Endothelial cell of umbilical vein (primary cell): Measurements from ENCODE around the gene SFXN4. TPM values are rescaled to one million over a fixed set of nuclear protein-coding genes. Genes with fewer than 3 reads are reported as not detected.
A peak's percentile ranks its signal among the peaks of the same experiment; 100 is the strongest.

Experiments used
- Bru-seq: library from RNA; stranded (reverse); fragments of 400-500 nt; gene quantifications from one replicate; lab custom pipeline; 2021; lab: Mats Ljungman, UMichigan
- BruChase-seq, 2 experiments: library from RNA; stranded (reverse); fragments of 400-500 nt; gene quantifications; one replicate each; lab custom pipeline; 2021; lab: Mats Ljungman, UMichigan
- BruUV-seq: library from RNA; stranded (reverse); fragments of 400-500 nt; replicated peaks from 2 replicates; lab custom pipeline; 2021; lab: Mats Ljungman, UMichigan
- CTCF ChIA-PET: fragments of 300-600, 350-600 bp; sonication (Branson Sonifier 250); formaldehyde crosslinking; loops from one replicate; lab custom pipeline; 2021; ENCODE audit warnings: antibody characterized with exemption, inconsistent platforms; lab: Charles Lee
- POLR2A ChIA-PET: fragments of 300-600, 350-600 bp; sonication (Branson Sonifier 250); formaldehyde crosslinking; loops from one replicate; lab custom pipeline; 2021; ENCODE audit warnings: antibody characterized with exemption, inconsistent platforms; lab: Charles Lee
- DNase-seq: peaks from one replicate; pipeline ENCODE4 v3.0.0-alpha.2; 2011; ENCODE audit warnings: low read depth, low spot score
- FAIRE-seq: peaks from 2 replicates; lab custom pipeline; 2011; peaks lifted over from hg19 to GRCh38; lab: Jason Lieb, UNC
- H2AFZ ChIP-seq: 2 replicates; pipeline ENCODE4 v1.6.0; 2012; ENCODE audit warnings: low read depth, low read length, control low read depth, inconsistent platforms
- H3K27ac ChIP-seq: 2 replicates; pipeline ENCODE4 v1.5.1; 2011; ENCODE audit warnings: low read depth, mild to moderate bottlenecking, control low read depth, low read length, moderate library complexity; ENCODE audit not compliant: insufficient read depth
- H3K27me3 ChIP-seq, 2 experiments: 2 replicates each; pipeline versions ENCODE4 v1.6.0 to v1.6.1; 2011; ENCODE audit warnings: low read length in 2 of 2, mixed read lengths in 1 of 2; ENCODE audit not compliant: control insufficient read depth in 2 of 2, insufficient read depth in 2 of 2
- H3K36me3 ChIP-seq, 2 experiments: 2 replicates in 1 of 2; 3 replicates in 1 of 2; pipeline ENCODE4 v1.5.1; 2011; ENCODE audit warnings: low read length in 2 of 2, mild to moderate bottlenecking in 1 of 2, moderate library complexity in 1 of 2; ENCODE audit not compliant: control insufficient read depth in 2 of 2, insufficient read depth in 2 of 2; ENCODE audit errors: extremely low read depth in 1 of 2
- H3K4me1 ChIP-seq: 3 replicates; pipeline ENCODE4 v1.5.1; 2011; ENCODE audit warnings: mild to moderate bottlenecking, low read length; ENCODE audit not compliant: control insufficient read depth, insufficient read depth; ENCODE audit errors: extremely low read depth
- H3K4me2 ChIP-seq: 2 replicates; pipeline ENCODE4 v1.6.1; 2011; ENCODE audit warnings: low read length, control low read depth, mixed read lengths; ENCODE audit not compliant: insufficient read depth
- H3K4me3 ChIP-seq, 3 experiments: fragments of 200-600 bp in 1 of 3; sonication (generic), shearing (Covaris generic) in 1 of 3; replicated peaks in 1 of 3; 2 replicates each; pipeline ENCODE4 v1.5.1; 2011 to 2016; ENCODE audit warnings: control low read depth in 3 of 3, low read length in 3 of 3, mild to moderate bottlenecking in 2 of 3, inconsistent platforms in 1 of 3, low read depth in 1 of 3, moderate library complexity in 1 of 3; ENCODE audit not compliant: insufficient read depth in 1 of 3
- H3K79me2 ChIP-seq: 2 replicates; pipeline ENCODE4 v1.6.0; 2012; ENCODE audit warnings: low read length, inconsistent platforms; ENCODE audit not compliant: control insufficient read depth, insufficient read depth
- H3K9ac ChIP-seq: replicated peaks from 2 replicates; pipeline ENCODE3; 2011; ENCODE audit warnings: low read length, control low read depth; ENCODE audit not compliant: insufficient read depth; ENCODE audit errors: extremely low read depth
- H3K9me1 ChIP-seq: replicated peaks from 3 replicates; pipeline ENCODE4 v1.6.0; 2011; ENCODE audit warnings: mild to moderate bottlenecking, low read length; ENCODE audit not compliant: control insufficient read depth, insufficient read depth; ENCODE audit errors: extremely low read depth
- H3K9me3 ChIP-seq: replicated peaks from 2 replicates; pipeline ENCODE4 v1.5.1; 2012; ENCODE audit warnings: low read length, inconsistent platforms; ENCODE audit not compliant: control insufficient read depth, insufficient read depth
- H4K20me1 ChIP-seq: replicated peaks from 2 replicates; pipeline ENCODE3; 2011; ENCODE audit warnings: mild to moderate bottlenecking, low read length; ENCODE audit not compliant: control insufficient read depth, insufficient read depth; ENCODE audit errors: extremely low read depth
- EZH2 ChIP-seq: IDR thresholded peaks from 2 replicates; pipeline ENCODE4 v1.6.1; 2012; ENCODE audit warnings: borderline replicate concordance, low read depth, mild to moderate bottlenecking, moderate library complexity, low read length, inconsistent platforms; ENCODE audit not compliant: severe bottlenecking
- FOS ChIP-seq: IDR thresholded peaks from 2 replicates; pipeline ENCODE4 v1.6.1; 2011; ENCODE audit warnings: mild to moderate bottlenecking, low read length, moderate library complexity, borderline replicate concordance; ENCODE audit not compliant: insufficient read depth
- GATA2 ChIP-seq: IDR thresholded peaks from 2 replicates; pipeline ENCODE4 v1.7.0; 2011; ENCODE audit warnings: low read depth, mild to moderate bottlenecking, moderate library complexity, mixed read lengths, low read length; ENCODE audit not compliant: insufficient read length, insufficient read depth
- JUN ChIP-seq: IDR thresholded peaks from 2 replicates; pipeline ENCODE4 v1.6.1; 2011; ENCODE audit warnings: borderline replicate concordance, low read depth; ENCODE audit not compliant: insufficient read length, insufficient read depth
- MYC ChIP-seq: IDR thresholded peaks from one replicate; pipeline ENCODE4 v1.6.1; 2011; ENCODE audit warnings: mild to moderate bottlenecking, low read depth, low read length
- POLR2A ChIP-seq: IDR thresholded peaks from 2 replicates; pipeline ENCODE4 v1.6.1; 2012; ENCODE audit warnings: low read depth, mild to moderate bottlenecking, control low read depth, low read length
- POLR2AphosphoS5 ChIP-seq: IDR thresholded peaks from 2 replicates; pipeline ENCODE4 v1.6.1; 2012; ENCODE audit warnings: low read depth, mild to moderate bottlenecking, control low read depth, low read length, moderate library complexity; ENCODE audit not compliant: insufficient read depth
- dilution Hi-C: fragments of 300-500 bp; cut with MboI; formaldehyde crosslinking; loops from one replicate; pipeline ENCODE4 v1.15.0; 2019; ENCODE audit warnings: low sequenced_read_pairs; ENCODE audit not compliant: extremely low pct_ligation_motif_present
- intact Hi-C: fragments of 100-400 bp; cut with micrococcal nuclease; formaldehyde crosslinking; loops from one replicate; pipeline ENCODE4 v1.10.0; 2022
- long read RNA-seq: library from polyadenylated mRNA; stranded (forward); transcript quantifications from one replicate; pipeline ENCODE4 v2.0.0, GENCODE V29; 2021
- polyA minus RNA-seq, 3 experiments: library from RNA; depleted of rRNA, polyadenylated mRNA; stranded (reverse); fragments of >200 nt; gene quantifications; 1 replicate in 1 of 3; 2 replicates in 2 of 3; pipeline ENCODE4 v1.2.3, GENCODE V29; 2011
- polyA plus RNA-seq, 4 experiments: library from polyadenylated mRNA; depleted of rRNA in 3 of 4; stranded (reverse) in 3 of 4; unstranded in 1 of 4; fragments of >200 nt; gene quantifications; 2 replicates each; pipeline versions ENCODE4 v1.2.1 to v1.2.3, GENCODE V29; 2011 to 2012; ENCODE audit warnings: missing spikeins in 1 of 4
- total RNA-seq: library from RNA; stranded (reverse); gene quantifications from 2 replicates; pipeline ENCODE4 v1.2.3, GENCODE V29; 2021
- TF ChIP-seq, protein P1 (sequence below), 2 donors: IDR thresholded peaks; 1 replicate in 1 of 2; 2 replicates in 1 of 2; pipeline ENCODE4 v1.5.1; 2011; ENCODE audit warnings: low read length in 2 of 2, mild to moderate bottlenecking in 2 of 2, moderate library complexity in 2 of 2, control low read depth in 1 of 2, inconsistent platforms in 1 of 2, low read depth in 1 of 2; ENCODE audit not compliant: insufficient read depth in 1 of 2; ENCODE audit errors: extremely low read depth in 1 of 2
- TF ChIP-seq, protein P2 (sequence below): IDR thresholded peaks from 2 replicates; pipeline ENCODE4 v1.6.1; 2011; ENCODE audit not compliant: insufficient read depth, insufficient read length

Gene SFXN4, protein sequence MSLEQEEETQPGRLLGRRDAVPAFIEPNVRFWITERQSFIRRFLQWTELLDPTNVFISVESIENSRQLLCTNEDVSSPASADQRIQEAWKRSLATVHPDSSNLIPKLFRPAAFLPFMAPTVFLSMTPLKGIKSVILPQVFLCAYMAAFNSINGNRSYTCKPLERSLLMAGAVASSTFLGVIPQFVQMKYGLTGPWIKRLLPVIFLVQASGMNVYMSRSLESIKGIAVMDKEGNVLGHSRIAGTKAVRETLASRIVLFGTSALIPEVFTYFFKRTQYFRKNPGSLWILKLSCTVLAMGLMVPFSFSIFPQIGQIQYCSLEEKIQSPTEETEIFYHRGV
- total RNA-seq = 14.5 and 17.1 TPM in 2 replicates
- polyA plus RNA-seq = 8.9 and 11.1 TPM in 2 replicates
- 15.5 and 15.8 TPM in 2 replicates for polyA plus RNA-seq (2011; cell fraction: cytosol; rRNA removed)
- polyA plus RNA-seq (2011; cell fraction: nucleus; rRNA removed) = 22.7 and 26.7 TPM in 2 replicates
- polyA plus RNA-seq (2012) = 17.6 and 22.3 TPM in 2 replicates
- 5.6 and 11.2 TPM in 2 replicates for polyA minus RNA-seq
- 24.1 TPM for polyA minus RNA-seq (2011; cell fraction: cytosol; rRNA and poly(A)+ RNA removed)
- 4.6 and 6.7 TPM in 2 replicates for polyA minus RNA-seq (2011; cell fraction: nucleus; rRNA and poly(A)+ RNA removed)
- percentile 56 among the genes with signal in this experiment for Bru-seq, nascent RNA
- percentile 48 among the genes with signal in this experiment for BruChase-seq, experiment 1, labeled RNA remaining after a 6-hour chase
- percentile 53 among the genes with signal in this experiment for BruChase-seq, experiment 2, labeled RNA remaining after a 2-hour chase
- long read RNA-seq, transcript SFXN4-201 (14 exons, 1,363 nt) = major isoform, 38 of 44 reads
- long read RNA-seq, partial matches to known transcripts = 0 of 44 reads
- long read RNA-seq, other reads (novel, unspliced or antisense) = 6 of 44 reads

DNA sequence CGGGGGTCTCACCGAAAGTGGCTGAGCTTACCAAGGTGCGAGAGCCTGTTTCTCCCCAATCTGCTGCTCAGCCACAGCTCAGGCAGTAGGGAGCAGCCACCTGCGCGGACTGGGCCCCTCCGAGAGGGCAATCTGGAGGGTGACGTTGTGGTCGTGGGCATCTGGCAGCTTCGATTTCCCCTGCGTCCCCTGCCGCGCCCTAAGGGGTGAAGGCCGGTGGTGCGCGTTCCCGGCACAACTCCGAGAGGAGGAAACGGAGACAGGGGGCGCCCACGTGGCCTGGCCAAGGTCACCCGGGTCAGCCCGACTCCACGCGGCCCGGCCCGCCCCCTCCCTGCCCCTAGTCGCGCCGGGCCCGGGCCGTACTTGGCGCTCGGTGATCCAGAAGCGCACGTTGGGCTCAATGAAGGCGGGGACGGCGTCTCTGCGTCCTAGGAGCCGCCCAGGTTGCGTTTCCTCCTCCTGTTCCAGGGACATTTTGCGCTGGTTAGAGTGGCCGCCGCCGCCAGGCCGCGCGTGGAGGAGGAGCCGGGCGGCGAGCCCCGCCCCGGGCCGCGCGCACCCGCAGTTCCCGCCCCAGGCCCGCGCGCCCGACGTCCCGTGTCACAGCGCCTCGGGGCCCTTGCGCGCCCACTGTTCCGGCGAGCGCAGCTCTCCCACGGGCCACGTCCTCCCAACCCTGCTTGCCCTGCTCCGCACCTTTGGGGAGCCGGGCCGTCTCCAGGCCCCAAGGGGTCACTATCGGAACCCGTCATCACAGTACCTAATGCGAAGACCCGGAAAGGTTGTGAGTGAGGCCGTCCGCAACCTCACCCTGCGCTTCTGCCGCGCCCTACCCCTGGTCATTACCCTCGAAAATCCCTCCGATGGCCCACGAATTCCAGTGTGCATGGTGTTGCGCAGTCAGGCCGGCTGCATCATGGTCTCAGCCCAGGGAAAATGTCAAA lies at the start of gene SFXN4:
TSS of gene SFXN4 (minus strand) at position 544 of the 947 bp plus-strand sequence. CDS start at position 477, 67 bp downstream.
- Histone ChIP-seq H3K9ac (peak within 1 kb of the TSS; percentile 64), H3K4me2 (peak within 1 kb of the TSS; percentile 63), H3K27me3 (no peaks in the 10 kb centered on the region), H3K79me2 (no peaks in the 10 kb centered on the region), H2AFZ (peak within 1 kb of the TSS; percentile 96), H3K4me1 (peaks cover 24% of the 10 kb centered on the region), H3K27ac (peak within 1 kb of the TSS; percentile 54), H3K9me3 (no peaks in the 10 kb centered on the region), H3K9me1 (no peaks in the 10 kb centered on the region), H4K20me1 (no peaks in the 10 kb centered on the region), H3K36me3 (peaks cover 10 to 15% of the 10 kb centered on the region in 2 experiments), H3K4me3 (peak within 1 kb of the TSS; percentile 48 to 70 (median 62))
- ChIA-PET CTCF (interaction anchor here (1.0 to 4.1 kb wide), 5 partner anchors 13 to 437 kb away, joined by 3 to 12 read pairs (median 5); no protein-coding TSS in a partner anchor), POLR2A (interaction anchor here (0.5 kb wide), 1 partner anchor 11 kb away, joined by 3 read pairs; no protein-coding TSS in a partner anchor)
- peak; percentile 68 for DNase-seq
- dilution Hi-C loops (no loop called here), intact Hi-C loops (loop anchor here (1.0 to 5.0 kb wide), 4 partner anchors 13 to 432 kb away; partner anchors contain the start of genes DENND10, EIF3A, PRDX3 and TIAL1)
- TF ChIP-seq POLR2A (peak; percentile 81), EZH2 (no peak), MYC (peak; percentile 61), FOS (no peak), JUN (no peak), POLR2AphosphoS5 (peak; percentile 58), GATA2 (no peak)
- TF ChIP-seq, protein P1, sequence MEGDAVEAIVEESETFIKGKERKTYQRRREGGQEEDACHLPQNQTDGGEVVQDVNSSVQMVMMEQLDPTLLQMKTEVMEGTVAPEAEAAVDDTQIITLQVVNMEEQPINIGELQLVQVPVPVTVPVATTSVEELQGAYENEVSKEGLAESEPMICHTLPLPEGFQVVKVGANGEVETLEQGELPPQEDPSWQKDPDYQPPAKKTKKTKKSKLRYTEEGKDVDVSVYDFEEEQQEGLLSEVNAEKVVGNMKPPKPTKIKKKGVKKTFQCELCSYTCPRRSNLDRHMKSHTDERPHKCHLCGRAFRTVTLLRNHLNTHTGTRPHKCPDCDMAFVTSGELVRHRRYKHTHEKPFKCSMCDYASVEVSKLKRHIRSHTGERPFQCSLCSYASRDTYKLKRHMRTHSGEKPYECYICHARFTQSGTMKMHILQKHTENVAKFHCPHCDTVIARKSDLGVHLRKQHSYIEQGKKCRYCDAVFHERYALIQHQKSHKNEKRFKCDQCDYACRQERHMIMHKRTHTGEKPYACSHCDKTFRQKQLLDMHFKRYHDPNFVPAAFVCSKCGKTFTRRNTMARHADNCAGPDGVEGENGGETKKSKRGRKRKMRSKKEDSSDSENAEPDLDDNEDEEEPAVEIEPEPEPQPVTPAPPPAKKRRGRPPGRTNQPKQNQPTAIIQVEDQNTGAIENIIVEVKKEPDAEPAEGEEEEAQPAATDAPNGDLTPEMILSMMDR (IDR thresholded peaks at IDR 0.05; ENCODE audit: extremely low read depth in 1 of 2, insufficient read depth in 1 of 2, low read depth in 1 of 2, low read length in 2 of 2) = no peak
- TF ChIP-seq, protein P2, sequence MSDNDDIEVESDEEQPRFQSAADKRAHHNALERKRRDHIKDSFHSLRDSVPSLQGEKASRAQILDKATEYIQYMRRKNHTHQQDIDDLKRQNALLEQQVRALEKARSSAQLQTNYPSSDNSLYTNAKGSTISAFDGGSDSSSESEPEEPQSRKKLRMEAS = peak; percentile 75
- TSS peak; percentile 72 for BruUV-seq
- FAIRE-seq = peak; percentile 74
